HG02642 (cell line): ENCODE results near the gene WNK2.

Experiments used
- ATAC-seq: cut with Tn5 transposase; IDR thresholded peaks from one replicate; pipeline ENCODE4 v1.9.1; 2021; ENCODE audit warnings: mild to moderate bottlenecking; ENCODE audit not compliant: unreplicated experiment, poor library complexity

WNK2 gene

GRCh38 chr9:93210974-93211653 is 27.2 kb downstream of the WNK2 start:
- ATAC-seq = no peak

- ATAC-seq = no peak
Measured at GRCh38 chr9:93211654-93212001, 27.7 kb downstream of the WNK2 start.

- no peak for ATAC-seq
Measured at GRCh38 chr9:93212409-93212808, 28.5 kb downstream of the WNK2 start.

GRCh38 chr9:93216073-93216365 is 32.1 kb downstream of the WNK2 start:
- ATAC-seq = no peak

- no peak for ATAC-seq
Measured at GRCh38 chr9:93217706-93218105, 33.8 kb downstream of the WNK2 start.

GRCh38 chr9:93218161-93218560 is 34.2 kb downstream of the WNK2 start:
- no peak for ATAC-seq

GRCh38 chr9:93218671-93219420 is 34.9 kb downstream of the WNK2 start:
- ATAC-seq = no peak

GRCh38 chr9:93219692-93220091 is 35.8 kb downstream of the WNK2 start:
- ATAC-seq = no peak

GRCh38 chr9:93220627-93221026 is 36.7 kb downstream of the WNK2 start:
- ATAC-seq = no peak

GRCh38 chr9:93221044-93221443 is 37.1 kb downstream of the WNK2 start:
- no peak for ATAC-seq

- ATAC-seq = no peak
Measured at GRCh38 chr9:93222890-93223259, 38.9 kb downstream of the WNK2 start.

GRCh38 chr9:93223260-93224180 is 39.6 kb downstream of the WNK2 start:
- no peak for ATAC-seq

- no peak for ATAC-seq
Measured at GRCh38 chr9:93224591-93224990, 40.7 kb downstream of the WNK2 start.

GRCh38 chr9:93225417-93225816 is 41.5 kb downstream of the WNK2 start:
- ATAC-seq = no peak

- no peak for ATAC-seq
Measured at GRCh38 chr9:93225892-93226291, 42.0 kb downstream of the WNK2 start.

- ATAC-seq = no peak
Measured at GRCh38 chr9:93226819-93227218, 42.9 kb downstream of the WNK2 start.

- ATAC-seq = no peak
Measured at GRCh38 chr9:93228030-93228429, 44.1 kb downstream of the WNK2 start.

- ATAC-seq = no peak
Measured at GRCh38 chr9:93228453-93228852, 44.5 kb downstream of the WNK2 start.

- no peak for ATAC-seq
Measured at GRCh38 chr9:93229636-93230035, 45.7 kb downstream of the WNK2 start.

GRCh38 chr9:93230185-93230584 is 46.2 kb downstream of the WNK2 start:
- ATAC-seq = no peak

- no peak for ATAC-seq
Measured at GRCh38 chr9:93230601-93231000, 46.7 kb downstream of the WNK2 start.
